Dedifferentiated amniotic fluid mesenchymal stem cell (primary cell): ENCODE data around the gene TBCD.

Experiments
- DNase-seq: peaks from one replicate; pipeline ENCODE4 v3.0.0-alpha.2; 2016; ENCODE audit errors: extremely low spot score

The TBCD gene

GRCh38 chr17:82789806-82790205, 37.9 kb downstream of the TBCD start:
- DNase-seq = no peak

- no peak for DNase-seq
Observed at GRCh38 chr17:82790391-82790790, 38.5 kb downstream of the TBCD start.

- peak; percentile 51 for DNase-seq
Observed at GRCh38 chr17:82791532-82791931, 39.7 kb downstream of the TBCD start.

- no peak for DNase-seq
Observed at GRCh38 chr17:82793974-82794630, 42.2 kb downstream of the TBCD start.

- no peak for DNase-seq
Observed at GRCh38 chr17:82794781-82795482, 43.1 kb downstream of the TBCD start.

GRCh38 chr17:82795615-82796014, 43.8 kb downstream of the TBCD start:
- DNase-seq = no peak

- DNase-seq = no peak
Observed at GRCh38 chr17:82797061-82797460, 45.2 kb downstream of the TBCD start.

- no peak for DNase-seq
Observed at GRCh38 chr17:82798752-82799151, 46.9 kb downstream of the TBCD start.

- no peak for DNase-seq
Observed at GRCh38 chr17:82799591-82799990, 47.7 kb downstream of the TBCD start.

GRCh38 chr17:82800885-82801284, 49.0 kb downstream of the TBCD start:
- no peak for DNase-seq

- DNase-seq = no peak
Observed at GRCh38 chr17:82801377-82801970, 49.6 kb downstream of the TBCD start.

- no peak for DNase-seq
Observed at GRCh38 chr17:82802075-82802780, 50.4 kb downstream of the TBCD start.

- DNase-seq = no peak
Observed at GRCh38 chr17:82803185-82803584, 51.3 kb downstream of the TBCD start.

GRCh38 chr17:82803606-82804005, 51.7 kb downstream of the TBCD start:
- DNase-seq = no peak

GRCh38 chr17:82804442-82805191, 52.8 kb downstream of the TBCD start:
- DNase-seq = no peak

- no peak for DNase-seq
Observed at GRCh38 chr17:82805254-82805653, 53.4 kb downstream of the TBCD start.

GRCh38 chr17:82805823-82806222, 54.0 kb downstream of the TBCD start:
- no peak for DNase-seq

GRCh38 chr17:82806645-82807044, 54.8 kb downstream of the TBCD start:
- no peak for DNase-seq

- DNase-seq = no peak
Observed at GRCh38 chr17:82807101-82807500, 55.2 kb downstream of the TBCD start.

- DNase-seq = no peak
Observed at GRCh38 chr17:82807562-82807961, 55.7 kb downstream of the TBCD start.

GRCh38 chr17:82808006-82808405, 56.1 kb downstream of the TBCD start:
- no peak for DNase-seq
